Fibroblast of pulmonary artery (primary cell): ENCODE results near the gene OPRL1.

ENCODE experiments used
- DNase-seq: peaks from one replicate; pipeline ENCODE4 v3.0.0-alpha.2; 2010; ENCODE audit warnings: low read depth
- H3K4me3 ChIP-seq: replicated peaks from 2 replicates; pipeline ENCODE4 v1.5.1; 2011; ENCODE audit warnings: low read depth, mild to moderate bottlenecking, control low read depth, low read length, moderate library complexity
- CTCF ChIP-seq: IDR thresholded peaks from 2 replicates; pipeline ENCODE4 v1.5.1; 2011; ENCODE audit warnings: mild to moderate bottlenecking, control low read depth, low read length, inconsistent platforms; ENCODE audit errors: missing control alignments

The OPRL1 gene

GRCh38 chr20:64092258-64093012, 12.6 kb downstream of the OPRL1 start:
- TF ChIP-seq CTCF = no peak
- H3K4me3 ChIP-seq = no peak overlapping the region
- no peak for DNase-seq

GRCh38 chr20:64093013-64093503, 13.2 kb downstream of the OPRL1 start:
- no peak overlapping the region for H3K4me3 ChIP-seq
- no peak for TF ChIP-seq CTCF
- DNase-seq = no peak

- no peak for DNase-seq
- no peak for TF ChIP-seq CTCF
- H3K4me3 ChIP-seq = no peak overlapping the region
These were observed 15.6 kb downstream of the OPRL1 start for GRCh38 chr20:64095455-64095854.

- DNase-seq = no peak
- TF ChIP-seq CTCF = no peak
- H3K4me3 ChIP-seq = no peak overlapping the region
These were observed 16.0 kb downstream of the OPRL1 start for GRCh38 chr20:64095927-64096326.

- H3K4me3 ChIP-seq = no peak overlapping the region
- no peak for DNase-seq
- TF ChIP-seq CTCF = no peak
These were observed 16.7 kb downstream of the OPRL1 start for GRCh38 chr20:64096535-64096934.

- TF ChIP-seq CTCF = no peak
- H3K4me3 ChIP-seq = no peak overlapping the region
- no peak for DNase-seq
These were observed 18.7 kb downstream of the OPRL1 start for GRCh38 chr20:64098471-64099013.
